Bronchial epithelial cell (primary cell): ENCODE data around the gene POC1B. TPM values are rescaled to one million over a fixed set of nuclear protein-coding genes. Genes with fewer than 3 reads are reported as not detected.
A peak's percentile ranks its signal among the peaks of the same experiment; 100 is the strongest.

Source experiments
- DNase-seq: peaks from one replicate; pipeline ENCODE4 v3.0.0-alpha.2; 2010; ENCODE audit warnings: low read depth
- FAIRE-seq: peaks from 2 replicates; lab custom pipeline; 2011; peaks lifted over from hg19 to GRCh38; lab: Jason Lieb, UNC
- H3K27me3 ChIP-seq: 2 replicates; pipeline ENCODE4 v1.5.1; 2011; ENCODE audit warnings: low read length; ENCODE audit not compliant: control insufficient read depth, insufficient read depth
- H3K36me3 ChIP-seq: 2 replicates; pipeline ENCODE4 v1.5.1; 2011; ENCODE audit warnings: low read length; ENCODE audit not compliant: control insufficient read depth, insufficient read depth
- H3K4me3 ChIP-seq: 2 replicates; pipeline ENCODE4 v1.5.1; 2011; ENCODE audit warnings: mild to moderate bottlenecking, low read depth, low read length, control low read depth
- CTCF ChIP-seq: IDR thresholded peaks from 2 replicates; pipeline ENCODE4 v1.5.1; 2011; ENCODE audit warnings: mild to moderate bottlenecking, moderate library complexity, low read length, control low read depth, inconsistent platforms; ENCODE audit not compliant: insufficient read depth, severe bottlenecking
- total RNA-seq: library from RNA; depleted of rRNA; stranded (reverse); fragments of >200 nt; gene quantifications from 2 replicates; pipeline ENCODE4 v1.2.1, GENCODE V29; 2014

Gene POC1B
- total RNA-seq, 1 donor from 2014 or later, result 12.6 TPM

GRCh38 chr12:89552376-89552775, 26.5 kb upstream of the POC1B start:
- Histone ChIP-seq H3K27me3 (no peaks in the 10 kb centered on the region), H3K4me3 (no peak overlapping the region), H3K36me3 (no peaks in the 10 kb centered on the region)
- DNase-seq (peak; percentile 38), FAIRE-seq (no peak)
- TF ChIP-seq CTCF, result no peak

- Histone ChIP-seq H3K4me3 (no peak overlapping the region), H3K36me3 (no peaks in the 10 kb centered on the region), H3K27me3 (no peaks in the 10 kb centered on the region)
- FAIRE-seq, result no peak
- TF ChIP-seq CTCF, result no peak
- no peak for DNase-seq
Measured at GRCh38 chr12:89551747-89552146, 25.9 kb upstream of the POC1B start.

GRCh38 chr12:89547101-89547500, 21.3 kb upstream of the POC1B start:
- Histone ChIP-seq H3K27me3 (no peaks in the 10 kb centered on the region), H3K36me3 (no peaks in the 10 kb centered on the region), H3K4me3 (no peak overlapping the region)
- FAIRE-seq, result no peak
- no peak for TF ChIP-seq CTCF
- no peak for DNase-seq

- TF ChIP-seq CTCF, result no peak
- Histone ChIP-seq H3K36me3 (no peaks in the 10 kb centered on the region), H3K4me3 (no peak overlapping the region), H3K27me3 (no peaks in the 10 kb centered on the region)
- DNase-seq, result no peak
- no peak for FAIRE-seq
Measured at GRCh38 chr12:89546151-89546550, 20.3 kb upstream of the POC1B start.

- no peaks in the 10 kb centered on the region for H3K36me3 ChIP-seq
- no peaks in the 10 kb centered on the region for H3K27me3 ChIP-seq
- H3K4me3 ChIP-seq, result no peak overlapping the region
- TF ChIP-seq CTCF, result no peak
- DNase-seq, result no peak
- no peak for FAIRE-seq
Measured at GRCh38 chr12:89544681-89545184, 18.9 kb upstream of the POC1B start.

GRCh38 chr12:89544022-89544421, 18.2 kb upstream of the POC1B start:
- FAIRE-seq (no peak), DNase-seq (no peak)
- Histone ChIP-seq H3K36me3 (no peaks in the 10 kb centered on the region), H3K4me3 (no peak overlapping the region), H3K27me3 (no peaks in the 10 kb centered on the region)
- TF ChIP-seq CTCF, result no peak
